Glomerular visceral epithelial cell (primary cell): ENCODE measurements around the gene METTL15.
"Not testable (repeated sequence)": the region's sequence is repeated elsewhere in the genome, so short reads cannot be mapped to it uniquely, and the experiment has no call there.

Experiments used
- DNase-seq: peaks from one replicate; pipeline ENCODE4 v3.0.0-alpha.2; 2016; ENCODE audit errors: extremely low spot score

The METTL15 gene

DNA sequence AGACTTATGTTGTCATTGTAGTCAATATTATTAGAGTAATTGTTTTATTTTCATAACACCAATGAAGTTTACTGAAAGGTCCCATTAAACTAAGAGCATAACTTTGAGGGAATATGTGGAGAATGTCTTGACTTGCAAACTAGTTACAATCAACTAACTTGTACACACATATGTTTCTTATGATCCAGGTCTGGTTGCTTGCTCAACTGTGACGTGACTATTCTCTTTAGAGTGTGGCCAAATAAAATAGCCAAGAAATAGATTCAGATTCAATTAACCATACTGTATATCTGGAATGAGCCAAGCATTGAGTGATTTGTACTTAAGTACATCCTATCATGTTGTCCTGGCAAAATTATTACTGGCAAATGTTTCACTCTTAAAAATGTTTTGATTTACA lies 101.7 kb downstream of the METTL15 start:
- no peak for DNase-seq

GRCh38 chr11:28222063-28222462 lies 113.9 kb downstream of the METTL15 start:
- not testable (repeated sequence) for DNase-seq

- DNase-seq = no peak
These were observed 115.4 kb downstream of the METTL15 start for GRCh38 chr11:28223577-28223976.

GRCh38 chr11:28223994-28224393 lies 115.8 kb downstream of the METTL15 start:
- no peak for DNase-seq

- no peak for DNase-seq
These were observed 119.3 kb downstream of the METTL15 start for GRCh38 chr11:28227460-28227859.

- peak; percentile 9 for DNase-seq
These were observed 120.2 kb downstream of the METTL15 start for GRCh38 chr11:28228196-28228895.

GRCh38 chr11:28231475-28231874 lies 123.3 kb downstream of the METTL15 start:
- DNase-seq = no peak

- no peak for DNase-seq
These were observed 124.5 kb downstream of the METTL15 start for GRCh38 chr11:28232649-28233048.

GRCh38 chr11:28241760-28242159 lies 133.6 kb downstream of the METTL15 start:
- DNase-seq = no peak

DNA sequence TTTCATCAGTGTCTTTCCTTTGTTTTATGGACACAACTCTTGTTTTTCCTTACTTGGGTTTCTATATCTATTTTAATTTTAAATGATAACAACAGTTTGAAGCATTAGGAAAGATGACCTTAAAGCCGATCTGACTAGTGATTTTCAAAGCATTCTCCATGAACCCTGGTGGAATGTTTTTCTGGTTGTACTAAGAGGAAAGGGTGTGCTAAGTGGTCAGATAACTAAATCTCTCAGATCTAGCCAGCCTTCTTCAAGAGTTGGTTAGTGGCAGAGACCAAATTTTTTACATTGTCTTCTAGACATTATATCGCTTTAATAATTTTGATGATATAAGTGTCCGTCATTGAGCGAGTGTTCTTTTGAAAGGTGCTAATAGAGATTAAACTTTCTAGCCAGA lies 134.4 kb downstream of the METTL15 start:
- DNase-seq = no peak

DNA sequence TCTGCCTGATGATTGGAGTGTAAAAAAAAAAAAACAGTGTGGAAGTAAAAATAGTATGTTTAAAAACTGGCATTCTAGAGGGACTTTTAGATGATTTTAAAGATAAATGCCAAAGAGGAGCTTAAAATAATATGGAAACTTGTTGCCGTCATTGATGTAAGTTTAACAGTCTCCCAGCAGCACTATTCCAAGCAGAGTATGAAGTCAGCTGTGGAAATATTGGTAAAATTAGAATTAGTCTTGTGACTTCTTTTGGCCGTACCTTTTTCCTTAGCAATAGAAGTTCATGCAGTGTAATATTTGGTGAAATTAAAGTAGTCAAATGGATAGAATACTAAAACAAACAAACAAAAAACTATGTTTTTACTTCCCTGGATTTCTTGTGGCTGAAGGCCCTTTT lies 134.9 kb downstream of the METTL15 start:
- no peak for DNase-seq

DNA sequence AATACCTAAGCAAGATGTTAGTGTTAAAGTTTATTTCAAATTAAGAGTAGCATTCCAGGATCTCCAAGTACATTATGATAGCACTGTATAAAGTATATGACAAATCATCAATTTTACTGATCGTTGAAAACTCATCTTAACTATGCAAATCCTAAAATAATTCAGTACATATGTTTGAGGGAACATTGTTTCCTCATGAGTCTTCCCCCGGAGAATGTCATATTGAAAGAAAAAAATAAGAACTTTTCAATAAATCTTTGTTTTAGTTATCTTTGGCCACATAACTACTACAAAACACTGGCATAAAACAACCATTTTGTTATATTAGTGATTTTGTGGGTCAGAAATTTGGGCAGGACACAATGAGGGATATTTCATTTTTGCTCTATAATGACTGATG lies 135.4 kb downstream of the METTL15 start:
- no peak for DNase-seq

DNA sequence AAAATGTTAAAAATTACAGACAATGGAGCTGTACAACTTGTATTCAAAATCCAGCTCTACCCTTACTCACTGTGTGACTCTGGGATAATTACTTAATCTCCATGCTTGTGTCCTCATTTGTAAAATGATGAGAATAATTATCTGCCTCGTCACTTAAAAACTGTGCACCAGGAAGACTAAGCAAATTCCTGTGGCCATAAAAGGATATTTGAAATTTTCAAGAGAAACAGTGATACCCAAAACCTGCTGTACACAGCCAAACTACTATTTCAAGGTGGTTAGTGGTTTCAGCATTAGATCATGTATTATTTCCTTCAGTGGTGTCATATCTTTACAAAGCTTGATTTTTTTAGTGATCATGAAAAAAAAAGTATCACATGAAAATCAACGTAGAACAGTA lies 136.9 kb downstream of the METTL15 start:
- DNase-seq = peak; percentile 2

GRCh38 chr11:28250192-28250591 lies 142.0 kb downstream of the METTL15 start:
- DNase-seq = no peak

- DNase-seq = no peak
These were observed 143.1 kb downstream of the METTL15 start for GRCh38 chr11:28251257-28251656.

DNA sequence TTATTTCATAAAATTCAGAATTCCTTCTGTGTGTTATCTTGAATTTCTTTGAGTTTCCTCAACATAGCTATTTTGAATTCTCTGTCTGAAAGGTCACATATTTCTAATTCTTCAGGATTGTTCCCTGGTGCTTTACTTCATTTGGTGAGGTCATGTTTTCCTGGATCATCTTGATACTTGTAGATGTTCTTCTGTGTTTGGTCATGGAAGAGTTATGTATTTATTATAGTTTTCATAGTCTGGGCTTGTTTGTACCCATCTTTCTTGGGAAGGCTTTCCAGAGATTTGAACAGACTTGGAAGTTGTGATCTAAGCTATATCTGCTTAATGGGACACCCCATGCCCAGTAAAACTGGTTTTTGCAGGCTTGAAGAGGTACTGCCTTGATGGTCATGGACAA lies 149.6 kb downstream of the METTL15 start:
- DNase-seq = no peak

DNA sequence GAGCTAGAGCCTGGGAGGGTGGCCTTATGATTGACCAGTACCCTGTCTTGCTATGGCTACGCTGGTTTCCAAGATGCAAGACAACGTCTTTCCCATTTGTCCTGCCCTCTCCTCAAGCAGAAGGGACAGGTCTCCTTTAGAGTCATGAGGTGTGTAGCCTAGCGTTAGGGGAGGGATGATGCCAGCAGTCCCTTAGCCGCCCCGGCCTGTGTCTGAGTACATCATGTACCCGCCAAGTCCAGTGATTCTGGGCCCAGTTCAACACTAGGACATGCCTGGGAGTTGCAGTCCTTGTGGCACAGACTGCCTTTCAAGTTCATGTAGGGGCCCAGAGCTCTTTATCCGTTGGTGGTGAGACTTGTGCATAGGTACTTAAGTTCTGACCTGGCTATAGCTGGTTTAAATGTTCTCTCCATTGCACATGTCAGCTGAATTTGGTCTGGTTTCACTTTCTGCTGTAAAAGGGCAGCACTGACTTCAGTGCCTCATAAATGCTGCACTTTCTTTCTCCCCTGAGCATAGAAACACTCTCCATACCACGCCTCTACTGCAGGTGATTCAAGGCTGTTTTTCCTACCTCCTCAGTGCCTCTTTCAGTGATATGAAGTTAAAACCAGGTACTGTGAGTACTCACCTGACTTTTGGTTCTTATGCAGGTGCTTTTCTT lies 151.1 kb downstream of the METTL15 start:
- no peak for DNase-seq

GRCh38 chr11:28268925-28269324 lies 160.7 kb downstream of the METTL15 start:
- DNase-seq = no peak

- no peak for DNase-seq
These were observed 161.4 kb downstream of the METTL15 start for GRCh38 chr11:28269586-28269985.

DNA sequence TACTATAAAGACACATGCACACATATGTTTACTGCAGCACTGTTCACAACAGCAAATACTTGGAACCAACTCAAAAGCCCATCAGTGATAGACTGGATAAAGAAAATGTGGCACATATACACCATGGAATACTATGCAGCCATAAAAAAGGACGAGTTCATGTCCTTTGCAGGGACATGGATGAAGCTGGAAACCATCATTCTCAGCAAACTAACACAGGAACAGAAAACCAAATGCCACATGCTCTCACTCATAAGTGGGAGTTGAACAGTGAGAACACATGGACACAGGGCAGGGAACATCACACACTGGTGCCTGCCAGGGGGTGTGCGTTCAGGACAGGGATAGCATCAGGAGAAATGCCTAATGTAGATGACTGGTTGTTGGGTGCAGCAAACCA lies 164.1 kb downstream of the METTL15 start:
- not testable (repeated sequence) for DNase-seq

DNA sequence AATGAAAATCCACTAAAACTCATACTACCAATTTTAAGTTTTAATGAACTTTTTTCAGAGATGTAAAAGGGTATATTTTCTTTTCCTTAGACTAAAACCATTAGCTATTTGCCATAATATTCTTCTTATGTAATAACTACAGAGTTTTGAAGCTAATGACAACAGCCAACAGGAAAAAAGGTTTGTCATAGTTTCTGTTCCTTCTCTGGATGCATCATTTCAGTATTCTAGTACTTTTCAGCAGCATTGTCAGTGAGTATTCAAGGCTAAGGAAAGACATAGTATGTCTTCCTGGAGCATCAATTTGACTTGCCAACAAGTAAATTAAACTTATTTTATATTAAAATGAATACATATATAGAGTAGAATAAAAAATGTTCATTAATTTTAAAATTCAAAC lies 166.0 kb downstream of the METTL15 start:
- DNase-seq = no peak

DNA sequence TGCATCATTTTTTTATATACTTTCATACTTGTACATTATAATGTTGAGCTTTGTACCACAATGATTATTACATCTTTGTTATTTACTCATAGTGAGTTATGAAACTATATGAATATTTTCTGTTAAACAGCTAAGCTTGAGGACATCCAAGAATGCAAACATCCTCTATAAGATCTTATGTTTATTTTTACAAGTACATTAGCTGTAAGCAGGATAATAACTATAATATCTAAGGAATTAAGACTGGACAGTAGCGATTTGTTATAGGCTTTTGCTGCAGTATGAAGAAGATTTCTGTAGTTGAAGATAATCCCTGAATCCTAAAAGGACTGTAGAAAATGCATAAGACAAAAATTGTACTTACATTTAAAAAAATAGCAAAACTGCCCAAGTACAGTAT lies 176.0 kb downstream of the METTL15 start:
- DNase-seq = no peak

DNA sequence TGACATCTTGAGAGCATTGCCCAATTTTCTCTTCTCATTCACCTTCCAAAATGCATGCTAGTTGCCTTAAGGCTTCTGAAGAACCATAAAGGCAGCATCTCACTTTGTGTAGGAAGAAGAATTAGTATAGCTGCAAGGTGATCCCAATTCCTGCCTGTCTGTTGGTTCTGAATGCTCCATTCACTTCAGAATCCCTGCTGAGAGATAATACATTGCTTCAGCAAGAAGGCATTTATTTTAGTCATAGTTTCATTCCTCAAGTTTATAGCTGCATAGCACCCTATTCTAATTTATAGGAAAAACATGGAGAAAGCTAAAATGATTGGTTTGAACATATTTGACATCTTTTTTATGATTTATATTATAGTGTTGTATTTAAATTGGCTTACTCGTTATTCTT lies 181.3 kb downstream of the METTL15 start:
- DNase-seq = no peak

DNA sequence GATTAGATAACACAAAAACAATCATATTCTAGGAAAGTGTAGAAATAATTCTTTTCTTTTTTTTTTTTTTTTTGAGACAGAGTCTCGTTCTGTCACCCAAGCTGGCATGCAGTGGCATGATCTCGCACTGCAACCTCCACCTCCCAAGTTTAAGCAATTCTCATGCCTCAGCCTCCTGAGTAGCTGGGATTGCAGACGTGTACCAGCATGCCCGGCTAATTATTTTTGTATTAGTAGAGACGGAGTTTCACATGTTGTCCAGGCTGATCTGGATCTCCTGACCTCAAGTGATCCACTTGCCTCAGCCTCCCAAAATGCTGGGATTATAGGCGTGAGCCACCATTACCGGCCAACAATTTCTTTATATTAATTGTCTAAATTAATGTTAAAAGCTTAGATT lies 182.8 kb downstream of the METTL15 start:
- not testable (repeated sequence) for DNase-seq
